Right renal cortex interstitium (tissue), 3 donors: ENCODE measurements around the gene ELMO3. TPM values are rescaled to one million over a fixed set of nuclear protein-coding genes. Genes with fewer than 3 reads are reported as not detected.

Experiments
- DNase-seq, 3 donors: peaks; one replicate each; pipeline ENCODE4 v3.0.0-alpha.2; 2013; ENCODE audit warnings: low read depth in 3 of 3, low spot score in 2 of 3
- polyA plus RNA-seq, 3 donors: library from polyadenylated mRNA; unstranded; fragments of 120-200 nt; gene quantifications; one replicate each; pipeline ENCODE4 v1.2.1, GENCODE V29; 2013; ENCODE audit not compliant: insufficient read length in 3 of 3

Gene ELMO3
- polyA plus RNA-seq, 3 donors = 4.3 to 5.5 (median 4.9) TPM

DNA sequence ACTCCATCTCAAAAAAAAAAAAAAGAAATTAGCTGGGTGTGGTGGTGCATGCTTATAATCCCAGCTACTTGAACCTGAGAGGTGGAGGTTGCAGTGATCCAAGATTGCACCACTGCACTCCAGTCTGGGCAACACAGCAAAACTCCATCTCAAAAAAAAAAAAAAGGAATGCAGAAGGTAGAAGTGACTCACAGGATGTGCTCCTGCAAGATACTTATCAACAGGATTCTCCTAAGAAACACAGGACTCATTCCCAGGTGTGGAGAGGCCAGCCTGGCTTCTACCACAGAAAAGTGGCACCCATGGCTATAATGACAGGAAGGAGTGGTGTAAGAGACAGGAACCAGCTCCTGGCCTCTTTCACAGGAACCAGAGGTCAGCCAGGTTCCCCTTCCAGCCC is 13.8 kb downstream of the ELMO3 start:
- DNase-seq = no peak

DNA sequence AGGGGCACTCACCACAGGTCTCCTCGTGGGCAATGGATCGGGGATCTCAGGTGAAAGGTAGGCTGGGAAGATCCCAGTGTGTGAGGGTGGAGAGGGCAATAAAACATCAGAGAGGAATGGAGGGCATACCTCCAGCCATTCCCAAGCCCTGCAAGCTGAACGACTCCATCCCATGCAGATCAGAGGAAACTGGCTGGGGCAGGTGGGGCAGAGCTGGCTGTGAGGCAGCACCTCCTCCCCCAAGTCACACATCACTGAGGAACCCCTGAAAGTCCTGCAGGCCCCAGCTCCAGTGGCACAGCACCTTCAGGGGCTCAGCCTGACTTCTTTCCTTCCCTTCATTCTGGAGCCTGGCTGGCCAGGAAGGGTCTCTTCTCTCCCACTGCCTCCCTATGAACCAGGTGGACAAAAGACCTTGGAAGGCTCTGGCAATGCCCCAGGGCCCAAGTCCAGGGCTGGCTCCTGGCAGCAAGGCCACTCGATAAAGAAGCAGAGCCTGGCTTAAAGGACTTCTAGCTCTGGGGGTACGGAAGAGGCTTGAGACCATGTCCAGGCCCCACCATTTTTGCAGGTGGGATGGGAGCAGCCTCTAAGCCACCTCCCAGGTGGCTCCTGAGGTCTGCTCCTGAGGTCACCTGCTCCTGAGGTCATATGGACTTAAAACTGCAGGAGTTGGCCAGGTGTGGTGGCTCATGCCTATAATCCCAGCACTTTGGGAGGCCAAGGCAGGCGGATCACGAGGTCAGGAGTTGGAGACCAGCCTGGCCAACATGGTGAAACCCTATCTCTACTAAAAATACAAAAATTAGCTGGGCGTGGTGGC is 14.5 kb downstream of the ELMO3 start:
- DNase-seq = no peak

DNA sequence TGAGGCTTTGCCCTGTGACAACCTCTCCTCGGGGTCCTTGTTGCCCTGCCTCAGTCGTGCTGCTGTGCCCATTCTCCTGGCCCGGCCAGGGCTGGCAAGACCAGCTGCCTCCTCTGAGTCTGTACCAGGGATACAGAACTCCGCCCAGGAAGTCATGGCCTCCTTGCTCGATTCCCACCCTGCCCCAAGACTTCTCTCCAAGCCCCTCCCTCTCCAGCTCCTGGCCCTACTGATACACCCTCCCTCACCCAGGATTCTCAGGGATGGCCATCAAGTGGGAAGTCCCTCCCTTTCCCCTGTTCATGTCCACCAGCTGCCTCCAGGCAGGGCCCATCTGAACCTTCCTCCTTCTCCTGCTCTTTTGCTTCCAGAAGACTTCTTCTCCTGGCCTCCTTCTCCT is 16.8 kb downstream of the ELMO3 start:
- DNase-seq = no peak

DNA sequence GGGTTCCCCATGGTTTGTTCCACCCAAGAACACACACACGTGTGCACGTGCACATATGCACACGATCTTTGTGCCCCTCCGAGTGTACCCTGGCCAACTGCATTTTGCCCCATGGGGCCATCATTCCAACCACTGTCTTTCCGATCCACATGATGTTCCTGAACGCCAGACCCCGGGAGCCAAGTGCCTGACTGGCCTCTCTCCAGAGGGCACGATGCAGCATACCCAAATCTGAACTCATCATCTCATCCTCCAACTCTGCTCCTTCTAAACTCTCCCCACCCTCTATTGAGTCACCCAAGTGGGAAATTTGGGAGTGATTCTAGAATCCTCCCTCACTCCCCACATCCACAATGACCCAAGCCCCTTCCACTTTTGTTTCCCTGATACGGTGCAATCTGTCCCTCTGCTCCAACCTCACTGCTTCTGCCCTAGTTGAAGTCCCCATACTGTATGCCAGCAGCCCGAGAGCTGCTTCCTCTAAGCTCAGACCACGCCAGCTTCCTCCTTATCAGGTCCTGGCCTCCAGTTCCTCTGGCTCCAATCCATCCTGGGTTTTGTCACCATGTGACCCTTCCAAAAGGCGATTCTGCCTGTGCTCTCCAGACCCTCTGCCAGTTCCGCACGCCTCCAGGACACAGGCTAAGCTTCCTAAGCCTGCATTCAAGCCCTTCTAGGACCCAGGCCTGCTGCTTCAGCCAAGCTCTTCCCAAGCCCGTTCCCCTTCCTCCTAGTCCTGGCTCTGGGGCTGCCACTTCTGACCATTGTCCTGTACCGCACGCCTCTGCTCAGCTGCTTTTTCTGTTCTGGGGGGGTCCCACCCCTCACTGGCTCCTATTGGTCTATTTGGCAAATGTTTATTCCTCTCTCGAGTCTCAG is 17.9 kb downstream of the ELMO3 start:
- no peak for DNase-seq

DNA sequence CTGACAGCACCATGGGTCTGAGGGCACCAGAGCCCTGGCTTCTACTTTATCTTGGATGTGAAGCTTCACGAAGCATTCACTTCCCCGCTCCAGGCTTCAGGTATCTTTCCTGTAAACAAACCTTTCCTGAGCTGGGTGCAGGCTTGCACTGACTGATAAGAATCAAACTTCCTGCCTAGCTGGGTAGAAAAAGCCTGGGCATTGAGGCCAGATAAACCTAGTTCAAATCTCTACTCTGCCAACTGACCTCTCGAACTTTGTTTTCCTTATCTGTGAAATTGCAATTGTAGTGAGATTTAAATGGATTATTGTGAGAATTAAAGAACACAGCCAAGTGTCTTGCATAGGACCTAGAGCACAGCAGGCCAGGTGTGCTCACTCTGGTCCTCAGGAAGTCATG is 25.1 kb downstream of the ELMO3 start:
- DNase-seq = no peak

DNA sequence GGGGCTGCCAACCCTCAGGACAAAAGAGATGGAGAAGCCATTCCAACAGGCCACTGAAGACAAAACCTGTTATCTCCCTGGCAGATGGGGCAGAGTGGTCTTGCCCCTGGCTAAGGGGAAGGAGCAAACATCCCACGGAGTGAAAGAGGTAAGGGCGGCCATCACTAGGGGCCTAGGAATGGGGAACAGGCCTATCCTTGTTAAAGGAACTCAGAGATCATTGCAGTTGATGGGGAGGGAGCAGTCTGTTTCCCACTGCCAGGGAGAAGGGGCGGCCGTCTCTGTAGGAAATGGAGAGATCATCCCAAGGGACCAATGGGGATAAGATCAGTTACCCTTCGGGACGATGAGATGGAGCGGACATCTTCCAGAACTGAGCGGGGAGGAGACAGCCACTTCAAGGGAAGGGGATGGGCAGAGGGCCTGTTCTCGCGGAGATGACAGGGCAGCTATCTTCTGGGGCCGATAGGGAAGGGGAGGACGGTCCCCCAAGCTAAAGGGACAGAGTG is 27.4 kb downstream of the ELMO3 start:
- no peak for DNase-seq

DNA sequence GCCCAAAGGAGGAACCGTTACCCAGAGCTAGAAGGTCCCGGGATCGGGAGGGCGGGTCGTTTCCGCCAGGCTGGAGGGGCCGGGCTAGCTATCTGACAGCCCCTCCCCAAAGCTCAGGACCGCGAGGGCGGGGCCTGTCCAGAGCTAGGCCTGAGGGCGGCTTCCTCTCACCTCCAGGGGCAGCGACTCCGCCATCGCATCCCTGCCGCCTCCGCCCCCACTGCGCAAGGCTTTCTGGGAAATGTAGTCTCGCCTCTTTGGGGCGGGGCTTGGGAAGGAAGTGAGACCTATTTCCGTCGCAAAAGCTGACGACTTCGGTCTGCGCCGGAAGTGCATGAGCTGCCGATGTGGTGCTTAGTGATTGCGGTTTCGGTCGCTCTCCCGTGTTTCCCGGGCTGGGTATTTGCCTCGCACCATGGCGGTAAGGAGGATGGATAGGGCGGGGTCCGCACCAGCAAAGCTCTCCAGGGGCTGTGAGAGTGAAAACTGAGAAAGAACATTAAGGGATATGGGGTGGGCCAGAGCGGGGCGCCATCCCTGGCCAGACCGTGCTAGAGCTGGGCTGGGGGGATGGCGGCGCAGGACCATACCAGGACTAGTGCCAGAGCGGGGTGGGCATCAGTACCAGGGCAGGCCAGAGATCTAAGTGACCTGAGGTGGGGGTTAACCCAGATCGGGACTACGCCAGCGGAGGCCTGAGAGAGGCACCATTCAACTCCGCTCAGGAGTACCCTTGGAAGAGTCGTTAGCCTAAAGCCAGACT is 28.1 kb downstream of the ELMO3 start, which contains the start of gene TMEM208:
TSS of gene TMEM208 (plus strand) at position 327 of the 763 bp plus-strand sequence. CDS start at position 416, 89 bp downstream.
- peak; percentile 96 to 99 (median 96) for DNase-seq

DNA sequence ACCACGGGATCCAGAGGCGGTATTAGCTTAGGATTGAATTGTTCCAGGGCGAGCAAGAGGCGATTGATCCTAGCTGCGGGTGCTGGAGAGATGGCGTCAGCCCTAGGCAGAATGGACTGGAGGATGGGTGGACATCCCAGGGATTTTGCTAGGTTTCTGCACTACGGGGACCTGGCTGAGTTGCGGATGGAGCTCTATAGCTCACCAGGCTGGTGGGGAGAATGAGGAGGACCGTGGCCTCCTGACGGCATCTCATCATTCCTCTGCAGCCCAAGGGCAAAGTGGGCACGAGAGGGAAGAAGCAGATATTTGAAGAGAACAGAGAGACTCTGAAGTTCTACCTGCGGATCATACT is 28.6 kb downstream of the ELMO3 start:
- DNase-seq = no peak

DNA sequence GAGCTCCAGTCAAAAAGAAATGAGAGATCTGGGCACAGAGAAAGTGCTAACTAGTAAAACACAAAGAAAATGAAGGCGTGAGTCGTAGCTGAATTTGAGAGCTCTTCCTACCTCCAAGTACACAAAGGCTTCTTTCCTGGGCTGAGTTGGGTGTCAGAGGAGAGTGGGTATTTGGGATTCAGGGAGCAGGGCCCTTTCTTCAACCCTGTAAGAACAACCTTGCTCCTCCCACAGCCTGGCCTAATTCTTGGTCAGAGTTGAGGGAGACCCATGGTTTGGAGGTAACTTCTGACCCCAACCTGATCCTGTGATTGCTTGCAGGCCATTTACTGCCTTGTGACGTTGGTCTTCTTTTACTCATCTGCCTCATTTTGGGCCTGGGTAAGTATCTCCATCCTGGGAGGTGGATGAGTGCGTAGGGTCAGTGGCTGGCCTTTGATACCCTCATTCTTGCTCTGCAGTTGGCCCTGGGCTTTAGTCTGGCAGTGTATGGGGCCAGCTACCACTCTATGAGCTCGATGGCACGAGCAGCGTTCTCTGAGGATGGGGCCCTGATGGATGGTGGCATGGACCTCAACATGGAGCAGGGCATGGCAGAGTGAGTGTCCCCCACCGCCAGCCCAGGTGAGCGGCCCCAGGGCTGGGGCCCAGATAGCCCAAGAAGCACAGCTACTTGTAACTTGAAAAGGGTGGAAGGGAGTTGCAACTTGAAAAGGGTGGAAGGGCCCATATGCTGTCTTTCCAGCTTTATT is 29.3 kb downstream of the ELMO3 start:
- DNase-seq = no peak

DNA sequence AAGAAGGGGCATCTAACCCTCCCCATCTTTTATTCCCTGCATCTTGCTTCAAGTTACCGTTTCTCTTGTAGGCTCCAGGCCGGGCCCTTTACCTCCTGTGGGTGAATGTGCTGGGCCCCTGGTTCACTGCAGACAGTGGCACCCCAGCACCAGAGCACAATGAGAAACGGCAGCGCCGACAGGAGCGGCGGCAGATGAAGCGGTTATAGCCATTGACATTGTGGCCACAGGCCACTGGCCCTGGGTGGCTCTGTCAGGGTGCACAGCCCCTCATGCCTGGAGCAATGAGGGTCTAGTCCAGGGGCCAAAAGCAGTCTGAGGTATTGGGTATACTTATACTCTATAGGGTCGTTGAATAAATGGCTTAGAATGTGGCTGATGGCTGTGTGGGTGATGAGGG is 30.0 kb downstream of the ELMO3 start:
- DNase-seq = no peak

DNA sequence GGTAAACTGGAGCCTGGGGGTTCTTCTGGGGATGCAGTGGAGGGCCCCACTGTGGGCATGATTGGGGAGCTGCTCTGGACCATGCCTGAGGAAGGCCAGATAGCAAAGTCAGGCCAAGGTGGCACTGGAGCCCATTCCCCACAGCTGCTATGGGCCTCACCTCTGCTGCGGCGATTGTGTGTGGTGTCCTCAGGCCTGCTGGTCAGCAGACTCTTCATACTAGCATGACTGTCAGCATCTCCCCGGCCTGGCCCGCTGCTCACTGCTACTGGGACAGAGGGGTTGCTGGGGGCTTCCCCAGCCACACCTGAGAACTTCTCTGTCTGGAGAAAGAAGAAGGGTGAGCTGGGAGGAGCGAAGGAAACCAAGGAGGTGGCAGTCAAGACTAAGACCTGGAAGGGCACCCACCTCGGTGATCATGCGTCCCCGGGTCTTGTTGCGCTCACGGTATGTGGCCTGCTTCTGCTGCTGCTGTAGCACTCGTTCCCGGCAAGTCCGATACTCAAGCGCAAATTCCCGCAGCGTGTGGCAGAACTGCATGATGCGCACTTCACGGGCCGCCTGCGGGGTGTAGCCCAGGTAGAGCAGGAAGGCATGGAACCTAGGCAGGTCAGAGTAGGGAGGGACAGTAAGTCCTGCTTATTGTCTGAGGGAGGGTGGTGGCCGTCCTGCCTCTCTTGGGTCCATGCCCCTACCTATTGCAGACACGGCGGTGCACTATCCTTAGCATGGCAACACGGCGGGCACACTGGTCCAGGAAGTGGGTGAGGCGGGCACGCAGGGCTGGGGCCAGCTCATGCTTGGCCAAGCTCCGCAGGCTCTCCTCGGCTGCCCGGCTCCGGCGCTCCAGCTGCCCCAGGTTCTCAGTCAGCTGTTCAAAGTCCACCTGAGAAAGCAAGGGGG is 31.2 kb downstream of the ELMO3 start:
- DNase-seq = no peak

DNA sequence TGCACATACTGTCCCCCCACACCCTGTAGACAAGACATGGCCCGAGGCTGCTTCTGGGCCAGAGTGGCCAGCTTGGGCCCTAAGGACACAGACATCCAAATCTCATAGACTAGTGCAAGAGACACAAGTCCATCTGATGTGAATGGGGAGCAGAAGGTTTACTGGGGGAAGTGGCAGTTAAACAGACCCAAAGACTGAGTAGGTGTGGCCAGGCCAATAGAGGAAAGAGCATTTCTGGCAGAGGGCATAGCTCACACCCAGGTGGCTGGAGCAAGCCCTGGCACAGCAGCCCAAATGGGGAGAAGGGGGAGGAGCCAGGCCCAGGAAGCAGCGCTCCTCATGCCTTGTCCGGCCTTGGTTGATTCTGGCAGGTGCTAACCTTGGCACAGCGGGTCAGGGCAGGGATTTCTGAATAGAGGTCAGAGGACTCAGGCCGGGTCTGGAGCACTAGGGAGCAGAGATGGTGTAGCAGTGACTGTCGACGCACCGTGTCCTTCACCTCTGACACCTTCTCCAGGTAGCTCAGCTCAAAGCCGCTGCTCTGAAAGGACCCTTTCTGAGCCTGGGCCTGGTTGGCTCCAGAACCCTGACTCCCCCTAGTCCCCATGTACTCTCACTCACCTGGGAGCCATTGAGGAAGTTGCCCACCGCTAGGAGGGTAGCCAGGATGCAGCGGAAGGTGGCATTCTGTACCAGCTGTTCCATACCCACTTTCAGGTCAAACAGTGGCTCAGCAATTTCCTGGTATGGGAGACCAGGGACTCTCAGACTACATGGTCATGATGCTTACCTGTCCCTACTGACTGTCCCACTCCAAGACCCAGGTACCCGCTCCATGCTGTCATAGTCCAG is 32.1 kb downstream of the ELMO3 start:
- no peak for DNase-seq

DNA sequence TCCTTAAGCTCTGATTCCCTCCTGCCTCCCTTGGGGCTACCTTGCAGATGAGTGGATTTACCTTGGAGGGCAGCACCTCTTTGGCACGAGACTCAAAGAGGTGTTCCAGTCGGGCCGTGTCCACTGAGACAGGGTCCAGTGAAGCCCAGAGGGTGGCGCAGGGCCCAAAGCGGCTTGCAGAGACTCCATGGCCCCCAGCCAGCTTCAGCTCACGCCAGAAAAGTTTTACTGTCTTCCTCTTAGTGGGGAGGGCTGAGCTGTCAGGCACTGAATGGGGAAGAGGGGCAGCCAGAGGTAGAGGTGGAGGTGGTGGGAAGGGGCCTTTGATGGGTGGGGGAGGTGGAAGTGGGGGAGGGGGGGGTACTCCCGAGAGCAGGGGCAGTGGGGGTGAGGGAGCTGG is 34.7 kb downstream of the ELMO3 start:
- no peak for DNase-seq

DNA sequence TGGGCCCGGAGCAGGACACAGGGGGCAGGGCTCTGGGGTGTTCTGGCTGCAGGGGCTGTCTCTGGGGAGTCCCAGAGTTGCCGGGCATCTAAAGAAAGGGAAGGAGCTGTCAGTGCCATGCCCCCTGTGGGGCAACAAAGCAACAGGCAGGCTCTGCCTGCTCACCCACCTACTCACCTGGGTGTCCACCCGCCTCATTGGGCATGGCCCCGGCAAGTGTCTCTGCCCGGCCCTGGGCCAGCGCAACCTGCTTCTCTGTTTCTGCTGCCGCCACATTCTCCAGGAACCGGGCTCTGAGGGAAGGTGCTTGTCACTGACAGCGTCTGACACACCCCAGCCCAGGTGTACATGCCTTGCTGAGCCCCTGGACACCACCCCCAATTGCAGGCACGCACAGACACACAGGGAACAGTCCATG is 35.3 kb downstream of the ELMO3 start:
- no peak for DNase-seq

DNA sequence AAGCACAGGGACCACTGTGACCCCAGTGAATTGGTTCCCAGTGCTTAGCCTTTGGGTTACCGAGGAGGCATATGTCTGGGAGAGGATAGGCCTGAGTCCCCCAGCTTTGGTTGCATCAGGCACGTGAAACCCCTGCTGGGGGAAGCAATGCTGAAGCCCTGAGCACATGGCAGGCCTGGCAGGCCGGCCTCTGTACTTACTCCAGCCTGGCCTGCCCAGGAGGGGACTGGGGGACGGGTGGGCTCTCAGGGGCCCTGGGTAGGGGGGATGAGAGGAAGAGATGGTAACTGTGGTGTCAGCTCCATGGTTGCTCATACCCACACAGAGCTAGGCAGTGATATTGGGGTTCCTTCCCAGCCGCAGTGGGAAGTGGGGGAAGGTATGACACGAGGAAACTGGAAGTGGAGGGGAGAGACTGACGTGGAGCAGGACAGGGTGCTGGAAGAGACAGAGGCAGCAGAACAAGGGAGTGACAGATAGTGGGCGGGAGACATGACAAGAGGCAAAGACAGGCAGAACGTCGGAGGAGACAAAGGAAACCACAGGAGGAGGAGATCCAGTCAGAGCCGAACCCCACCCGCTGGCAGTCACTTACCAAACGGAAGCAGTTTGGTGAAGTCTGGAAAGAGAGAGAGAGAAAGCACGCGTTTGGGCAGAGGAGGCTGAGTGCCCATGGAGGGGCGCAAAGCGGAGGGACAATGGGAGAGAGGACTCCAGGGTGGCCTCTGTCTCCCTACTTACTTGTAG is 37.1 kb downstream of the ELMO3 start:
- DNase-seq = no peak

DNA sequence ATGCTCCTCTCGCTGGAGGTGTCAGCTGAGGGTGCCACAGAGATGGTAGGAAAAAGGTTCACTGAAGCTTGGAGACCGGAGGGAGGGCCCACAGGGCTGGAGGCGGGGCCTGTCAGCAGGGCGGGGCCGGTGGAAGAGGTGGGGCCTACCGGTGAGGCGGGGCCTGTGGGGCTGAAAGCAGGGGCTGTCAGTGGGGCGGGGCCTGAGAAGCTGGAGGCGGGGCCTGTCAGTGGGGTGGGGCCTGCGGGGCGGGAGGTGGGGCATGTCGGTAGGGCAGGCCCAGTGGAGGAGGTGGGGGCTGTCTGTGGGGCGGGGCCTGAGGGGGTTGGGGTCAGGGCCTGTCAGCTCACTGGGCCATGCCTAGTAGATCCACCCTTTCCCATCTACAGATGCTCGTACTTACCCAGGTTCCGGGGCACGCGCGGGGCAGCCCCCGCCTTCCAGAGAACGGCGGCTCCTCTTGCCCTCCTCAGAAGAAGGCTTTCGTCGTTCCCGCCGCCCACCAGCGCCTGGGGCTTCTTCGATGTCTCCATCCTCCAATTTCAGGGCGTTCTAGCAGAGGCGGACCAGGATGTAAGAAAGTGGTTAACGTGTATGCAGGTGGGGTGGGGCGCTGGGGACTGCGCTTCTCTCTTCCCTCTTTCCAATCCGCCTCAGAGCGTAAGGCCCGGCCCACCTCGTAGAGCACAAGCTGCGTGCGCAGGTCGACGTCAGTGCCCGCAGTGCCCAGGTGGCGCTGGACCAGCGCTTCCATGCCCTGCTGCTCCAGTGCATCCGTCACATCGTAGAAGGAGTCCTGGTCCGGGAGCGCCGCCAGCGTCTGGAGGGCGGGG is 37.8 kb downstream of the ELMO3 start:
- no peak for DNase-seq
